Neuronal stem cell (in vitro differentiated cells): ENCODE measurements around the gene CTSS.

Experiments used
- DNase-seq: peaks from one replicate; pipeline ENCODE4 v3.0.0-alpha.2; 2013; ENCODE audit warnings: low spot score
- H2AFZ ChIP-seq: one replicate; pipeline ENCODE4 v1.6.1; 2013; ENCODE audit warnings: mild to moderate bottlenecking, low read length, inconsistent platforms
- H2AK5ac ChIP-seq: 2 replicates; pipeline ENCODE4 v1.6.1; 2013; ENCODE audit warnings: low read depth, mild to moderate bottlenecking, inconsistent platforms, low read length, moderate library complexity, mixed read lengths
- H2BK120ac ChIP-seq: 2 replicates; pipeline ENCODE4 v1.6.1; 2013; ENCODE audit warnings: low read depth, mild to moderate bottlenecking, inconsistent platforms, low read length, moderate library complexity, mixed read lengths
- H2BK12ac ChIP-seq: one replicate; pipeline ENCODE4 v1.6.1; 2013; ENCODE audit warnings: low read length, inconsistent platforms
- H2BK15ac ChIP-seq: 2 replicates; pipeline ENCODE4 v1.6.1; 2013; ENCODE audit warnings: mild to moderate bottlenecking, low read length, inconsistent platforms, mixed read lengths
- H2BK5ac ChIP-seq: one replicate; pipeline ENCODE4 v1.6.1; 2013; ENCODE audit warnings: inconsistent platforms, mild to moderate bottlenecking, low read length, moderate library complexity
- H3K14ac ChIP-seq: one replicate; pipeline ENCODE4 v1.6.1; 2013; ENCODE audit warnings: low read length, inconsistent platforms
- H3K18ac ChIP-seq: 2 replicates; pipeline ENCODE4 v1.6.1; 2013; ENCODE audit warnings: low read length, inconsistent platforms
- H3K23ac ChIP-seq: 2 replicates; pipeline ENCODE4 v1.6.1; 2013; ENCODE audit warnings: low read depth, mild to moderate bottlenecking, mixed read lengths, low read length, inconsistent platforms; ENCODE audit not compliant: poor library complexity
- H3K27ac ChIP-seq: replicated peaks from 3 replicates; pipeline ENCODE4 v1.5.1; 2013; ENCODE audit warnings: low read length, inconsistent platforms
- H3K27me3 ChIP-seq, 3 experiments: 2 replicates each; pipeline ENCODE4 v1.6.1; 2013; ENCODE audit warnings: low read length in 3 of 3, mild to moderate bottlenecking in 2 of 3, inconsistent platforms in 1 of 3, low read depth in 1 of 3, mixed read lengths in 1 of 3, moderate library complexity in 1 of 3; ENCODE audit not compliant: control insufficient read depth in 3 of 3, insufficient read depth in 3 of 3
- H3K36me3 ChIP-seq, 2 donors: replicated peaks in 1 of 2; 2 replicates each; pipeline ENCODE4 v1.6.1; 2013; ENCODE audit warnings: low read length in 2 of 2; ENCODE audit not compliant: control insufficient read depth in 2 of 2, insufficient read depth in 2 of 2
- H3K4ac ChIP-seq: 2 replicates; pipeline ENCODE4 v1.6.1; 2013; ENCODE audit warnings: inconsistent platforms, mild to moderate bottlenecking, low read length, moderate library complexity
- H3K4me1 ChIP-seq, 2 donors: 1 replicate in 1 of 2; 2 replicates in 1 of 2; pipeline ENCODE4 v1.6.1; 2013; ENCODE audit warnings: low read length in 2 of 2, low read depth in 1 of 2; ENCODE audit not compliant: control insufficient read depth in 2 of 2, insufficient read depth in 1 of 2
- H3K4me2 ChIP-seq: one replicate; pipeline ENCODE4 v1.6.1; 2013; ENCODE audit warnings: mild to moderate bottlenecking, low read length, inconsistent platforms; ENCODE audit not compliant: insufficient read depth, poor library complexity, severe bottlenecking
- H3K4me3 ChIP-seq, 2 donors: 2 replicates each; pipeline ENCODE4 v1.5.1; 2013; ENCODE audit warnings: low read length in 2 of 2, mild to moderate bottlenecking in 2 of 2, inconsistent platforms in 1 of 2, moderate library complexity in 1 of 2
- H3K79me1 ChIP-seq: one replicate; pipeline ENCODE4 v1.6.1; 2013; ENCODE audit warnings: low read depth, mild to moderate bottlenecking, inconsistent platforms, low read length, moderate library complexity
- H3K9ac ChIP-seq: one replicate; pipeline ENCODE4 v1.6.1; 2013; ENCODE audit warnings: mild to moderate bottlenecking, low read depth, low read length, inconsistent platforms; ENCODE audit not compliant: poor library complexity
- H3K9me3 ChIP-seq, 2 donors: replicated peaks in 1 of 2; 2 replicates each; pipeline versions ENCODE3 to v1.6.1; 2013; ENCODE audit warnings: low read length in 2 of 2, mild to moderate bottlenecking in 2 of 2, inconsistent platforms in 1 of 2, low read depth in 1 of 2, mixed read lengths in 1 of 2, moderate library complexity in 1 of 2; ENCODE audit not compliant: control insufficient read depth in 2 of 2, insufficient read depth in 1 of 2
- H4K8ac ChIP-seq: one replicate; pipeline ENCODE4 v1.6.1; 2013; ENCODE audit warnings: low read depth, mild to moderate bottlenecking, inconsistent platforms, low read length, moderate library complexity
- H4K91ac ChIP-seq: one replicate; pipeline ENCODE4 v1.6.1; 2013; ENCODE audit warnings: low read length, low read depth, mild to moderate bottlenecking, inconsistent platforms; ENCODE audit not compliant: poor library complexity
- WGBS, 2 donors: extraction: QIAGEN DNeasy Blood & Tissue Kit; methylation state at CpG; one replicate each; pipeline ENCODE4 v1.1.7; 2013; ENCODE audit warnings: missing lambda C conversion rate in 2 of 2, mixed read lengths in 1 of 2; ENCODE audit not compliant: insufficient read length in 2 of 2, insufficient replicate concordance in 1 of 2; ENCODE audit errors: extremely low coverage in 2 of 2; 5-methylcytosine and 5-hydroxymethylcytosine counted together

Gene CTSS

DNA sequence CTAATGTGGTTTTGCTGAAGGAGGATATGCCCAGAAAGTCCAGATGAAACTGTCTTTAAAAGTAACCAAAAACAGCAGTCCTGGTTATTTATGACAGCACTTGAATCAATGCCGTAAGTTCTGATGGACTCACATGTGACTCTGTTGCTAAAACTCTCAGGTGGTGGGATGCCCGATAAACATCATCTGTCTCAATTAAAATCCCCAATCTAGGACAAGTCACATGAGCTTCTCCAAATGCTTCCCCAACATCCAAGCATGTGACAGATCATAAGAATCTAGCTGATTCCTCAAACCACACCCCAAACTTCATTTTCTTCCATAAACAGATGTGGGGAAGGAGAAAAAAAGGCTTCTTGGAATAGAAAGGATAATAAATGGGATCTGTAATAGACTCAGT is 43.3 kb upstream of the CTSS start:
- H4K8ac ChIP-seq = no peak overlapping the region
- H3K9me3 ChIP-seq = no peaks in the 10 kb centered on the region
- H3K79me1 ChIP-seq = no peaks in the 10 kb centered on the region
- no peak overlapping the region for H3K27ac ChIP-seq
- H3K4me3 ChIP-seq = no peak overlapping the region
- H3K4me2 ChIP-seq = no peak overlapping the region
- H3K14ac ChIP-seq = no peak overlapping the region
- no peak overlapping the region for H2BK15ac ChIP-seq
- no CpG with 5 or more reads among the region's 2 CpGs for WGBS, 2 donors
- peaks cover 0 to 2% of the 10 kb centered on the region in 2 donors for H3K4me1 ChIP-seq
- no peak overlapping the region for H3K9ac ChIP-seq
- no peak overlapping the region for H2AK5ac ChIP-seq
- no peak overlapping the region for H4K91ac ChIP-seq
- H3K4ac ChIP-seq = no peak overlapping the region
- no peak overlapping the region for H3K18ac ChIP-seq
- H2BK5ac ChIP-seq = no peak overlapping the region
- H3K23ac ChIP-seq = no peak overlapping the region
- no peak overlapping the region for H2BK12ac ChIP-seq
- no peak overlapping the region for H2BK120ac ChIP-seq
- no peaks in the 10 kb centered on the region for H3K27me3 ChIP-seq
- H3K36me3 ChIP-seq = peaks cover 8 to 42% of the 10 kb centered on the region in 2 donors
- H2AFZ ChIP-seq = no peak overlapping the region
- no peak for DNase-seq

DNA sequence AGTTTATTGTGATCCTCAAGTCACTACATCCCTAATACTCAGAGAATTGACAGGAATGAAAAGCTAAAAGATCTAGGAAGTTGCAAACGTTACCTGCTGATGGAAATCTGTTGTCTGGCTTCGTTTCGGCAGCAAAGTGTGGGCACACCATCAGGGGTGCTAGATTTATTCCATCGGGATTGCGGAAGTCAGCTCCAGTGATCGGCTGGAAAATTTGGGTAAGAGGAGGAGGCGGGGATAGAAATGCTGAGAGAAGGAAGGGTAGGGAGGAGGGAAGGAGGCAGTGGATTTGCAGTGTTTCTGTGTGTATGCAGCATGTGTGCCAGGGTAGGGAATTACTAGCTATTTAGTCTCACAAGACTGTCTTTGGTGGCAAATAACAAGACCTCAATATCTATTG is 42.5 kb upstream of the CTSS start, which contains the start of gene CTSK:
Gene CTSK, minus strand, starts transcription at position 140 of the 400 bp plus-strand sequence. CDS start 1,455 bp downstream, outside the sequence.
- DNase-seq = no peak
- no peak within 1 kb of the TSS for H3K18ac ChIP-seq
- no peak within 1 kb of the TSS for H3K14ac ChIP-seq
- H3K27me3 ChIP-seq = no peaks in the 10 kb centered on the region
- H3K79me1 ChIP-seq = no peaks in the 10 kb centered on the region
- no peak within 1 kb of the TSS for H2AK5ac ChIP-seq
- no peak within 1 kb of the TSS for H2BK120ac ChIP-seq
- H4K91ac ChIP-seq = no peak within 1 kb of the TSS
- no peak within 1 kb of the TSS for H2BK15ac ChIP-seq
- H2AFZ ChIP-seq = no peak within 1 kb of the TSS
- no peak within 1 kb of the TSS for H3K23ac ChIP-seq
- H2BK5ac ChIP-seq = no peak within 1 kb of the TSS
- no peak within 1 kb of the TSS for H2BK12ac ChIP-seq
- H3K4me3 ChIP-seq = no peak within 1 kb of the TSS
- H4K8ac ChIP-seq = no peak within 1 kb of the TSS
- H3K4me2 ChIP-seq = no peak within 1 kb of the TSS
- no peak within 1 kb of the TSS for H3K9ac ChIP-seq
- no peak within 1 kb of the TSS for H3K27ac ChIP-seq
- H3K9me3 ChIP-seq = no peaks in the 10 kb centered on the region
- H3K4me1 ChIP-seq = peaks cover 0 to 2% of the 10 kb centered on the region in 2 donors
- peaks cover 7 to 36% of the 10 kb centered on the region in 2 donors for H3K36me3 ChIP-seq
- H3K4ac ChIP-seq = no peak within 1 kb of the TSS
- WGBS, 2 donors = no CpG with 5 or more reads among the region's 7 CpGs

DNA sequence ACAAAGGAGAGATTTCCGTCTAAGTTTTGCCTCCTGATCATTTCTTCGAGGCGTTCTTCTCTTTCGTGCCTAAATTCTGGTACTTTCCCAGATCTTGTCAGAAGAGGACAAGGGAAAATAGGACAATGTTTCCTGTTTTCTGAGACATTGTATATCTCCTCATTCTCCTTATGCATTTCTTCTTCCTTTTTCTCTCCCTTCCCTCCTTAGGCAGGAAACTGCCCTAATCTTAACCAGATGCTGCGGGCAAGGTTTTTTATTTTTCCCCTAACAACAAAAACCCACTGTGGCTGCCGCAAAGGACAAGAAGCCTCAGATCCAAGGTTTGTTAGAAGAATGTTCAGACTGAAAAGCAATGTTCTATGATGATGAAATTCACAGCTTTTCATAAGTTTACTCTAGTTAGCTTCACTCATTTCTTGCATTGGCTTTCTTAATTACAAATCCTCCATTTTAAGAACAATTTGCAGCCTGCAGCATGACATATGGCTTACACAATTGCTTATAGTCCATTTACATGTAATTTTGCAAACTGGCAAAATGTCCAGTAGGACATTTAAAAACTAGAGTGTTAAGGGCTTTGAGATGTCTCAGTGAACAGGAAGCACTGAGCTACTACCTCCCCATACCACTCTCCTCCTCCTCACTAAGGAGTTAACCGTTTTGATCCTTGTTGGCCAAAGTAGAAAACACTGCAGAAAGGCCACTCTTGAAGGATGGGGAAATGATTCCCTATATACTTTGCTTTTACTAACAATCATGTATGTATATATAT is 41.9 kb upstream of the CTSS start:
- Histone ChIP-seq H3K4ac (no peak overlapping the region), H3K9me3 (no peaks in the 10 kb centered on the region), H3K14ac (no peak overlapping the region), H3K4me3 (no peak overlapping the region), H2BK15ac (no peak overlapping the region), H2BK12ac (no peak overlapping the region), H4K91ac (no peak overlapping the region), H4K8ac (no peak overlapping the region), H2BK5ac (no peak overlapping the region), H3K27ac (no peak overlapping the region), H2BK120ac (no peak overlapping the region), H2AFZ (no peak overlapping the region), H3K18ac (no peak overlapping the region), H3K4me1 (peaks cover 0 to 2% of the 10 kb centered on the region in 2 donors), H3K27me3 (no peaks in the 10 kb centered on the region), H2AK5ac (no peak overlapping the region), H3K79me1 (no peaks in the 10 kb centered on the region), H3K9ac (no peak overlapping the region), H3K36me3 (peaks cover 2 to 29% of the 10 kb centered on the region in 2 donors), H3K23ac (no peak overlapping the region), H3K4me2 (no peak overlapping the region)
- DNase-seq = no peak
- no CpG with 5 or more reads among the region's 7 CpGs for WGBS, 2 donors

DNA sequence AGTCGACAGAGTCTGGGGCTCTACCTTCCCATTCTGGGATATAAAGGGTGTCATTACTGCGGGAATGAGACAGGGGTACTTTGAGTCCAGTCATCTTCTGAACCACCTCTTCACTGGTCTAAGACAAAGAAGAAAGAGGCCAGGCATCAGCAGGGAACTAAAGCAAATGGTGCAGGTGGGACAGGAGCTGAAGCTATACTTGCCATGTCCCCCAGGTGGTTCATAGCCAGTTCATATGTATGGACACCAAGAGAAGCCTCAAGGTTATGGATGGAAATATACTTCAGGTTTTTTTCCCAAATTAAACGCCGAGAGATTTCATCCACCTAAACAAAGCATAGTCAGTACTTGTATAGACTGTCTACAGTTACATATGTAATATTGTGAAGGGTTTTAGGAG is 40.3 kb upstream of the CTSS start:
- Histone ChIP-seq H3K9me3 (no peaks in the 10 kb centered on the region), H3K4me2 (no peak overlapping the region), H3K4ac (no peak overlapping the region), H2BK12ac (no peak overlapping the region), H4K91ac (no peak overlapping the region), H3K4me3 (no peak overlapping the region), H3K4me1 (peaks cover 0 to 2% of the 10 kb centered on the region in 2 donors), H3K36me3 (peaks cover 0 to 14% of the 10 kb centered on the region in 2 donors), H2AK5ac (no peak overlapping the region), H2BK120ac (no peak overlapping the region), H2BK15ac (no peak overlapping the region), H3K27ac (no peak overlapping the region), H2BK5ac (no peak overlapping the region), H3K79me1 (no peaks in the 10 kb centered on the region), H3K18ac (no peak overlapping the region), H2AFZ (no peak overlapping the region), H3K9ac (no peak overlapping the region), H3K23ac (no peak overlapping the region), H4K8ac (no peak overlapping the region), H3K14ac (no peak overlapping the region), H3K27me3 (no peaks in the 10 kb centered on the region)
- DNase-seq = no peak
- no CpG with 5 or more reads among the region's 4 CpGs for WGBS, 2 donors
